K562 (cell line): ENCODE measurements around the gene DUSP10. TPM values are rescaled to one million over a fixed set of nuclear protein-coding genes. Genes with fewer than 3 reads are reported as not detected.
A peak's percentile ranks its signal among the peaks of the same experiment; 100 is the strongest.

Experiments used
- EP300 ChIP-seq: IDR thresholded peaks from 2 replicates; pipeline ENCODE4 v1.6.1; 2012; ENCODE audit warnings: low read length, improper control_type of control experiment
- FOS ChIP-seq: IDR thresholded peaks from 3 replicates; pipeline ENCODE4 v1.6.1; 2011; ENCODE audit not compliant: insufficient read length; ENCODE audit errors: extremely low read depth
- HDAC8 ChIP-seq: fragments of 450-650 bp; IDR thresholded peaks from 2 replicates; pipeline ENCODE4 v1.6.1; 2016; ENCODE audit warnings: mild to moderate bottlenecking, missing genetic modification characterization, moderate library complexity, missing compliant biosample characterization
- JUN ChIP-seq, 2 experiments: sonication (generic) in 1 of 2; formaldehyde crosslinking in 1 of 2; IDR thresholded peaks; 2 replicates each; pipeline versions ENCODE4 v1.6.1 to v1.8.0; 2012 to 2022; ENCODE audit warnings: borderline replicate concordance in 2 of 2, mild to moderate bottlenecking in 2 of 2, improper control_type of control experiment in 1 of 2, low read depth in 1 of 2, low read length in 1 of 2, missing genetic modification reagents in 1 of 2
- NFE2L1 ChIP-seq: fragments of 450-650 bp; IDR thresholded peaks from 2 replicates; pipeline ENCODE4 v1.6.1; 2016; ENCODE audit warnings: missing genetic modification characterization, low read depth, mild to moderate bottlenecking, missing compliant biosample characterization, moderate library complexity, borderline replicate concordance
- NR4A1 ChIP-seq, 2 experiments: fragments of 250-450 bp in 1 of 2; fragments of 450-650 bp in 1 of 2; sonication (Bioruptor Pico) in 1 of 2; IDR thresholded peaks; 2 replicates each; pipeline versions ENCODE4 v1.4.0 to v1.6.1; 2016 to 2020; ENCODE audit warnings: mild to moderate bottlenecking in 2 of 2, missing compliant biosample characterization in 1 of 2, missing genetic modification characterization in 1 of 2, moderate library complexity in 1 of 2
- OTX1 ChIP-seq: fragments of 450-650 bp; formaldehyde crosslinking; IDR thresholded peaks from 2 replicates; pipeline ENCODE4 v1.4.0; 2022; ENCODE audit warnings: mild to moderate bottlenecking
- POLR2AphosphoS5 ChIP-seq: IDR thresholded peaks from 2 replicates; pipeline ENCODE4 v1.6.1; 2011; ENCODE audit warnings: mild to moderate bottlenecking, low read depth, low read length, moderate library complexity; ENCODE audit not compliant: control insufficient read depth, insufficient read depth
- TEAD4 ChIP-seq, 2 experiments: sonication (generic) in 1 of 2; formaldehyde crosslinking in 1 of 2; IDR thresholded peaks; 2 replicates each; pipeline versions ENCODE4 v1.6.1 to v1.8.0; 2012 to 2022; ENCODE audit warnings: borderline replicate concordance in 1 of 2, inconsistent platforms in 1 of 2, low read length in 1 of 2, mild to moderate bottlenecking in 1 of 2, missing genetic modification reagents in 1 of 2
- polyA plus RNA-seq, 8 experiments: library from polyadenylated mRNA; depleted of rRNA in 4 of 8; stranded (reverse) in 5 of 8; unstranded in 3 of 8; fragments of >200 nt; fragmentation: Nextera tagmentation in 2 of 8; fragmentation: Illumina TruSeq in 1 of 8; extraction: Ambion mirVana in 2 of 8; extraction: Trizol in 1 of 8; gene quantifications; 2 replicates each; pipeline versions ENCODE4 v1.2.1 to v1.2.3, GENCODE V29; 2011 to 2014; ENCODE audit warnings: inconsistent platforms in 1 of 8, missing spikeins in 1 of 8
- total RNA-seq, 7 experiments: library from RNA; depleted of rRNA in 6 of 7; stranded (reverse); fragments of >200 nt in 6 of 7; fragmentation: Illumina TruSeq in 2 of 7; extraction: Trizol in 2 of 7; gene quantifications; 2 replicates each; pipeline versions ENCODE4 v1.2.1 to v1.2.3, GENCODE V29; 2011 to 2021; ENCODE audit warnings: low replicate concordance in 1 of 7
- TF ChIP-seq, protein P1 (sequence below): fragments of 250-450 bp; sonication (Bioruptor Pico); IDR thresholded peaks from 2 replicates; pipeline ENCODE4 v1.8.0; 2021; ENCODE audit warnings: mild to moderate bottlenecking, moderate library complexity
- TF ChIP-seq, protein P2 (sequence below), 2 experiments: IDR thresholded peaks; 2 replicates each; pipeline ENCODE4 v1.6.1; 2012; ENCODE audit warnings: improper control_type of control experiment in 2 of 2, low read depth in 2 of 2, low read length in 2 of 2, borderline replicate concordance in 1 of 2
- TF ChIP-seq, protein P3 (sequence below): fragments of 250-450 bp; sonication (Bioruptor Pico); IDR thresholded peaks from 2 replicates; pipeline ENCODE4 v1.9.0; 2021; ENCODE audit warnings: mild to moderate bottlenecking
- TF ChIP-seq, protein P4 (sequence below): fragments of 200-800 bp; sonication (Bioruptor generic); IDR thresholded peaks from 2 replicates; pipeline ENCODE4 v1.6.1; 2016; ENCODE audit warnings: missing genetic modification characterization, missing compliant biosample characterization

The DUSP10 gene
- total and polyA plus RNA-seq, 9 of the 15 experiments (the other 6 are each of a cell fraction or from before 2014, with no cell fraction given): 1.7 to 8.3 (median 6.1) TPM

DNA sequence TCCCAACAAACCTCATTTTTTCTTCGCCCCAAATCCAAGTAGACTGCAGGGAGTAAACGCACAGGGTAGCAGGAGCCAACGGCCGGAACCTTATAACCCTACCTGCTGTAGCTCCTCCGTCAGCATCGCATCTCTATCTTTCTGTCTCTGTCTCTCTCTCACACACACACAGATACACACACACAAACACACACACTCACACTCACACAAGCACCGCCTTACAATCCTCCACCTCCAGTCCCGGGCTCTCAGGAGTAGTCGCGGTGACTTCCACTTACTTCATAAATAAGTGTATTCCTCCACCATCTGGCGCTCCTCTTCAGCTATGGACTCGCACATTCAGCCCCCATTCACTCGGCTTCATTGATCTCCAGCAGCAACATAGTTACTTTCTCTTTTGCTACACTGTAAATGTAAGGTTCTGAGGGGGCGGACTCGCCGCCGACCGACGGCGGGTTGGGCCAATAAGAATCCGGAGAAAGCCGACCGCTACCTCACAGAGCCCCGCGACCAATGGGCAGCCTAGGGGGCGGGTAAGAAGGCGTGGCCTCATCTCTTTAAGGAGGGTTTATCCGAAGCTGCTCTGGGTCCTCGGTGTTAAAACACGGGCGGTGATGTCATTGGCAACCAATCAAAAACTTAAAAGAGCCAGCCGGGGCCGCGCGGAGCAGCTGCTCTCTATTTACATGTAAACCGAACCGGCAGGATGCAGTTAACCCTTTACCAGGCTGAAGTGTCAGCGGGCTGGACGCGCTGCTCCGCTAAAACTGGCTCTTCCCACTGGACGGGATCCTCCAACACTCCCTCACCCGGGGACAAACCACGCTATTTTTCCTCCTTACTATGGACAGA is at the start of gene DUSP10 (continued):
- TF ChIP-seq OTX1 (CRISPR knock-in tag) (peak; percentile 88; the same call in 1 of the 2 replicates), EP300 (peak; percentile 25; the same call in 1 of the 2 replicates), JUN (IDR thresholded peaks at IDR 0.05; ENCODE audit: borderline replicate concordance, low read depth, low read length) (peak; percentile 85), JUN (CRISPR knock-in tag; IDR thresholded peaks at IDR 0.05; ENCODE audit: borderline replicate concordance) (0 out of 2 replicates have a peak, but pooled peaks have one; percentile 50), TEAD4 (IDR thresholded peaks at IDR 0.05; ENCODE audit: low read length) (no peak), TEAD4 (CRISPR knock-in tag; IDR thresholded peaks at IDR 0.05; ENCODE audit: borderline replicate concordance) (no peak), FOS (peak; percentile 94), NR4A1 (CRISPR knock-in tag; IDR thresholded peaks at IDR 0.05) (peak; percentile 65; the same call in 1 of the 2 replicates), NR4A1 (tag; IDR thresholded peaks at IDR 0.05) (no peak), POLR2AphosphoS5 (no peak; the same call in none of the 2 replicates), NFE2L1 (tag) (no peak), HDAC8 (tag) (no peak)
- TF ChIP-seq, protein P1, sequence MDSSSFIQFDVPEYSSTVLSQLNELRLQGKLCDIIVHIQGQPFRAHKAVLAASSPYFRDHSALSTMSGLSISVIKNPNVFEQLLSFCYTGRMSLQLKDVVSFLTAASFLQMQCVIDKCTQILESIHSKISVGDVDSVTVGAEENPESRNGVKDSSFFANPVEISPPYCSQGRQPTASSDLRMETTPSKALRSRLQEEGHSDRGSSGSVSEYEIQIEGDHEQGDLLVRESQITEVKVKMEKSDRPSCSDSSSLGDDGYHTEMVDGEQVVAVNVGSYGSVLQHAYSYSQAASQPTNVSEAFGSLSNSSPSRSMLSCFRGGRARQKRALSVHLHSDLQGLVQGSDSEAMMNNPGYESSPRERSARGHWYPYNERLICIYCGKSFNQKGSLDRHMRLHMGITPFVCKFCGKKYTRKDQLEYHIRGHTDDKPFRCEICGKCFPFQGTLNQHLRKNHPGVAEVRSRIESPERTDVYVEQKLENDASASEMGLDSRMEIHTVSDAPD: no peak
- TF ChIP-seq, protein P2, sequence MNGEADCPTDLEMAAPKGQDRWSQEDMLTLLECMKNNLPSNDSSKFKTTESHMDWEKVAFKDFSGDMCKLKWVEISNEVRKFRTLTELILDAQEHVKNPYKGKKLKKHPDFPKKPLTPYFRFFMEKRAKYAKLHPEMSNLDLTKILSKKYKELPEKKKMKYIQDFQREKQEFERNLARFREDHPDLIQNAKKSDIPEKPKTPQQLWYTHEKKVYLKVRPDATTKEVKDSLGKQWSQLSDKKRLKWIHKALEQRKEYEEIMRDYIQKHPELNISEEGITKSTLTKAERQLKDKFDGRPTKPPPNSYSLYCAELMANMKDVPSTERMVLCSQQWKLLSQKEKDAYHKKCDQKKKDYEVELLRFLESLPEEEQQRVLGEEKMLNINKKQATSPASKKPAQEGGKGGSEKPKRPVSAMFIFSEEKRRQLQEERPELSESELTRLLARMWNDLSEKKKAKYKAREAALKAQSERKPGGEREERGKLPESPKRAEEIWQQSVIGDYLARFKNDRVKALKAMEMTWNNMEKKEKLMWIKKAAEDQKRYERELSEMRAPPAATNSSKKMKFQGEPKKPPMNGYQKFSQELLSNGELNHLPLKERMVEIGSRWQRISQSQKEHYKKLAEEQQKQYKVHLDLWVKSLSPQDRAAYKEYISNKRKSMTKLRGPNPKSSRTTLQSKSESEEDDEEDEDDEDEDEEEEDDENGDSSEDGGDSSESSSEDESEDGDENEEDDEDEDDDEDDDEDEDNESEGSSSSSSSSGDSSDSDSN (IDR thresholded peaks at IDR 0.05; ENCODE audit: borderline replicate concordance in 1 of 2, low read depth in 2 of 2, low read length in 2 of 2): peak in 1 of 2 experiments; percentile 18; a peak in 1 of 4 replicates
- TF ChIP-seq, protein P3, sequence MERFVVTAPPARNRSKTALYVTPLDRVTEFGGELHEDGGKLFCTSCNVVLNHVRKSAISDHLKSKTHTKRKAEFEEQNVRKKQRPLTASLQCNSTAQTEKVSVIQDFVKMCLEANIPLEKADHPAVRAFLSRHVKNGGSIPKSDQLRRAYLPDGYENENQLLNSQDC (CRISPR knock-in tag): no peak
- TF ChIP-seq, protein P4, sequence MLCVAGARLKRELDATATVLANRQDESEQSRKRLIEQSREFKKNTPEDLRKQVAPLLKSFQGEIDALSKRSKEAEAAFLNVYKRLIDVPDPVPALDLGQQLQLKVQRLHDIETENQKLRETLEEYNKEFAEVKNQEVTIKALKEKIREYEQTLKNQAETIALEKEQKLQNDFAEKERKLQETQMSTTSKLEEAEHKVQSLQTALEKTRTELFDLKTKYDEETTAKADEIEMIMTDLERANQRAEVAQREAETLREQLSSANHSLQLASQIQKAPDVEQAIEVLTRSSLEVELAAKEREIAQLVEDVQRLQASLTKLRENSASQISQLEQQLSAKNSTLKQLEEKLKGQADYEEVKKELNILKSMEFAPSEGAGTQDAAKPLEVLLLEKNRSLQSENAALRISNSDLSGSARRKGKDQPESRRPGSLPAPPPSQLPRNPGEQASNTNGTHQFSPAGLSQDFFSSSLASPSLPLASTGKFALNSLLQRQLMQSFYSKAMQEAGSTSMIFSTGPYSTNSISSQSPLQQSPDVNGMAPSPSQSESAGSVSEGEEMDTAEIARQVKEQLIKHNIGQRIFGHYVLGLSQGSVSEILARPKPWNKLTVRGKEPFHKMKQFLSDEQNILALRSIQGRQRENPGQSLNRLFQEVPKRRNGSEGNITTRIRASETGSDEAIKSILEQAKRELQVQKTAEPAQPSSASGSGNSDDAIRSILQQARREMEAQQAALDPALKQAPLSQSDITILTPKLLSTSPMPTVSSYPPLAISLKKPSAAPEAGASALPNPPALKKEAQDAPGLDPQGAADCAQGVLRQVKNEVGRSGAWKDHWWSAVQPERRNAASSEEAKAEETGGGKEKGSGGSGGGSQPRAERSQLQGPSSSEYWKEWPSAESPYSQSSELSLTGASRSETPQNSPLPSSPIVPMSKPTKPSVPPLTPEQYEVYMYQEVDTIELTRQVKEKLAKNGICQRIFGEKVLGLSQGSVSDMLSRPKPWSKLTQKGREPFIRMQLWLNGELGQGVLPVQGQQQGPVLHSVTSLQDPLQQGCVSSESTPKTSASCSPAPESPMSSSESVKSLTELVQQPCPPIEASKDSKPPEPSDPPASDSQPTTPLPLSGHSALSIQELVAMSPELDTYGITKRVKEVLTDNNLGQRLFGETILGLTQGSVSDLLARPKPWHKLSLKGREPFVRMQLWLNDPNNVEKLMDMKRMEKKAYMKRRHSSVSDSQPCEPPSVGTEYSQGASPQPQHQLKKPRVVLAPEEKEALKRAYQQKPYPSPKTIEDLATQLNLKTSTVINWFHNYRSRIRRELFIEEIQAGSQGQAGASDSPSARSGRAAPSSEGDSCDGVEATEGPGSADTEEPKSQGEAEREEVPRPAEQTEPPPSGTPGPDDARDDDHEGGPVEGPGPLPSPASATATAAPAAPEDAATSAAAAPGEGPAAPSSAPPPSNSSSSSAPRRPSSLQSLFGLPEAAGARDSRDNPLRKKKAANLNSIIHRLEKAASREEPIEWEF: no peak
